HG02870 (cell line): ENCODE measurements around the gene PALLD.
"Not testable (repeated sequence)": the region's sequence is repeated elsewhere in the genome, so short reads cannot be mapped to it uniquely, and the experiment has no call there.

ENCODE experiments used
- ATAC-seq: cut with Tn5 transposase; IDR thresholded peaks from one replicate; pipeline ENCODE4 v1.9.1; 2021; ENCODE audit warnings: mild to moderate bottlenecking, moderate library complexity; ENCODE audit not compliant: unreplicated experiment

PALLD gene

DNA sequence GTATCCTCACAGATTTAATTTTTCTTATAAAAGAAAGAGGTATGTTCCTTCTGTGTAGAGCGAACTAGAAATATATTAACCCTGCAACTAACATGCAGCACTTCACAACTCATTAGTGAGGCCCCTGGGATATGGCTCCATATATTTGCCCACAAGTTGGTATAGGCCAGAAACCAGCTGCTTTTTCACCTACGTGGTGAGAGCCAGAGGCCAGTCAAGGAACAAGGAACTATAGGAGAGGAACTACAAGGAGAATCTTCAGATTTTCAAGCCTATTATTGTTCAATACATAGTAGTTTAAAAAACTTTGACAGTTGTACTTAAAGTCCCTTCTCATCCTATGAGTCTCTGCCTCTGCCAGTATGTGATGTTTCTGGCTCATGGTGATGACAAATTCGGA lies 307.3 kb downstream of the PALLD start:
- no peak for ATAC-seq

DNA sequence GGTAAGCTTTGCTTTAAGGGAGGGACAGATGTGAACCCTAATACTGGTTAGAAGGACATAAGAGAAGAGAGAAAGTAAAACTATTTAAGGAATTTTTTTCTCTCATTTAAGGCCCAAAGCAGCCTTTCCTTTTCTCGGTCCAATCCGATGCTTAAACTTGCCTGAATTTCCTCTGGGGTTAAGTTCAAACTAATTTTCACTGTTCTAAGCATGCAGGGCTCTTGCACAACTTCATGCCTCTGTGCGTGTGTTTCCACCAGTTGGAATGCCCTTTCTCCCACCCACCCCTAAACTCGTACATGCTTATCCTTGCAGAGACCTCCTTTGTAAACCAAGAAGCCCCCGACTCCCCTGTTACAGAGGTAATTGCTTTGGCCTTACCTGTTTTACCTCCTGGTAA lies 308.5 kb downstream of the PALLD start:
- no peak for ATAC-seq

DNA sequence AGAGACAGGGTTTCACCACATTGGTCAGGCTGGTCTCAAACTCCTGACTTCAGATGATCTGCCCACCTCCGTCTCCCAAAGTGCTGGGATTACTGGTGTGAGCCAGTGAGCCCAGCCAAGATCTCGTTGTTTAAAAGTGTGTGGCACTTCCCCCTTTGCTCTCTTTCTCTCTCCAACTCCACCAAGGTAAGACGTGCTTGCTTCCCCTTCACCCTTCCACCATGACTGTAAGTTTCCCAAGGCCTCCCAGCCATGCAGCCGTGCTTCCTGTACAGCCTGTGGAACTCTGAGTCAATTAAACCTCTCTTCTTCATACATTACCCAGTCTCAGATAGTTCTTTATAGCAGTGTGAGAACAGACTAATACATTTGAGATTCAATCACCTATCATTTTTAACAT lies 309.4 kb downstream of the PALLD start:
- ATAC-seq, result not testable (repeated sequence)

DNA sequence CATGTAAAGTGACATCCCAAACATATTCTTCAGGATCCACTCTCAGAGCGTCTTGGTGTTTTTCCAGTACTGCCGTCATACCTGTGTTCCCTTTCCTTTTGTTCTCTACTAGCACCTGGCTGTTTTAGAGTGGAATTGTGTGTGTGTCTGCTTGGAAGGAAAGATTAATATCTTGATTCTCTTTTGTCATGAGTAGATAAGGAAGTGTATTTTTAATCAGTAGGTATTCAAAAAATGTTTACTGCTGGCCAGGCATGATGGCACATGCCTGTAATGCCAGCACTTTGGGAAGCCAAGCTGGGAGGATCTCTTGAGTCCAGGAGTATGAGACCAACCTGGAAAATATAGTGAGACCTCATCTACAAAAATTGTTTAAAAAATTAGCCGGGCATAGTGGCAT lies 314.4 kb downstream of the PALLD start:
- no peak for ATAC-seq

DNA sequence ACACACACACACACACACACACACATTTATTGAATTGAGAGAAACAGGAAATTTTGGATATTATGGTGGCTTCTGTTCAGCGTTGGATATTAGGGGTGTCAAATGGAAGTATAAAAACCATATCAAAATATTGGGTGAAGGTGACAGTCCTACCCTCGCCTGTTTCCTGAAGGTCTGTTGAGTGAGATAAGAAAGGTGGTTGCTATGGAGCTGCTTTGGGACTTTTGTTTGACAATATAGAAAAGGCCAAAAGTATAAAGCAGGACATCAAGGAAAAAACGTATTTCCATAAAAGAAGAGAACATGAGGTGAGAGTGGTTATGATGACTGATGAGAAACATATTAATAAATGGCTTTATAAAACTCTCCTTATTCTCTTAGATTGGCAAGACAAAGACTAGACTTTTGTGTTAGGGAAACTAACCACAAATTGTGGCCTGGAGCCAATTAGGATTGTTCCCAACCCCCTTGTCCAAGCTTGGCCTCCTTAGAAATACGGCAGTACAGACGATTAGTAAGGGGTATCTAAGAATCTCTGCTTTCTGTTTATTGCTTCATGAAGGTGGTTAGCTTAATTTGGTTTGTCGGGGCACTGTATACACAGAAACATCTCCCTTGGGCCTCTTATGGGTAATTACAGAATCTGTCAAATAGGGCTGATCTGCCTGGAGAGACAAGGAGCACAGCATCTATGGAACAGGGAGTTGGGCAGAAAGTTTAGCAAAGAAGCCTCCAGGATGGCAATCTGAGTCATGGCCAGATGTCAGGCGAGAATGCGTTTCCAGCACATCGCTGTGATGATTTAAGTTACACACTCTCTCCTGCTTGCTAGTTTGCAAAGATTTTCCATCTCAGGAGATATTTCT lies 315.2 kb downstream of the PALLD start:
- ATAC-seq, result no peak

DNA sequence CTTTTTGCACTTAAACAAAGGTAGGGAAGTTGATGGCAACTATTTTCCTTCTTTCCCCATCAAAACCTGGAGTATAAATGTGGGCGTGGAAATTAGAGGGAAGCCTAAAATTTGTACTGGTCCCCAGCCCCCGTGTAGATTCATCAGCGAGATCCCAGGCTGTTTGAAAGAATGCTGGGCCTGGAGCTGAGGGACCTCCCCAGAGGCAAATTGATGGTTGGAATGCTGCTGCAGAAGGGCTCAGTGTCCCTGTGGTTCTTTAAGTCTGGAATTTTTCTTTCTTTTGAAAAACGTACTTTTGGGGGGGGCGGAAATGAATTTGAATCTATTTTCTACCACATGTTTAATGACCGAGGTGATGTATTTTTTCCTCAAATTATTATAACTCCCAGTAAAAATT lies 316.0 kb downstream of the PALLD start:
- no peak for ATAC-seq

DNA sequence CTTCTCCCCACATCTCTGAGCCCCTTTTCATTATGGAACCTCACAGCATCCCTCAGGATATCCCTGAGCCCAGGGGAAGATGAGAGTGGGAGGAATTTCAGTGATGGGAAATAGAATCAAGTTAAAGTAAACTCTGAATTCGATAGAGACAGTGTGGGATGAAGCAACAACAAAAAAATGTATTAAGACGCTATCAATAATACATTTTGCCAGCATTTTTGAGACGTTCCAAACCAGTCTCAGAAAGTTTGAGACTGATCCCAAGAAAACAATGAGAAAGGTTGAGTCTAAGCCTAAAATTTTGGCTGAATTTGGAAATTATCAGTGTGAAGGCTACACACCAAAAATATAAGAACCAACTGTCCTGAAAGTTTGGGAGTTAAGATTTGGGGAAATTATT lies 317.0 kb downstream of the PALLD start:
- no peak for ATAC-seq

DNA sequence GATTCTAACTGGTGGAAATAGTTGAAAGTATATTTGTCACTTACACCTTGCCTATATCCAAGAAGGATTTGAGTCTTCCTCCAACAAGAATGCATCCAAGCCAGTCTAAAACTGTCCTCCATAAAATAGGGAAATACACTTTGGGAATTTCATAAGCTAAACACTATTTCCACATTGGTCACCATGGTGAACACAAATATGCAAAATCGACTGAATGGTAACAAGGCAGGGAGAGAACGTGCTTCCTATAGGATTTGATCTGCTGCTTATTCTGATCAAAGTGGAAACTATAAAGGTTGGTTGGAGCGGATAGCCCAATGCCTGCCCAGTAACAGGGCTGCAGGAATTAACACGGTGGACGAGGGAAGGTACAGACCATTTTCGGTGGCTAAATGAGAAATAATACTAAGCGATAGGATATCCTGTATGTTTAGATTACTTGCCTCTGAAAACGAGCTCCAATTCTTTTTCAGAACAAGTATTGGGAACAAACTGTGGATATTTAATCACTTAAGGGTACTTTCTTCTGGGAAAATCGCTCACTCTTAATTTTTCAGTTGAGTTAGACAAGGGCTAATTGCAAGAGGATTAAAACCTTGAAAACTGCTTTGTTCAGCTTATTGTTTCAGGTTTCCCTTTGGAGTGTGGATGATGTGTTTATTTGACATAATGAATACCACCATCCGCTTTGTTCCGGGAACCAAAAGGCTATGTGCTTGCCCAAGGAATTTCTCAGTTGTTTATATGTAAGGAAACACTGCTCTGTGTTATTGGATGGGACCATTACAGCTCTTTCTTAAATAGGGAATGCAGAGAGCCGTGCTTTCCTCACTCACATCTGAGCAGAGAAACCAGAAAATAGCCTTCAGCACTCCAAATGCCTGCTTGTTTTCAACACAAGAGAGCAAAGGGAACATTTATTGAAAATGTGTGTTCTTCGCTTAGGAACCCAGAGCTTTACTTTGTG lies 318.8 kb downstream of the PALLD start:
- ATAC-seq, result no peak

DNA sequence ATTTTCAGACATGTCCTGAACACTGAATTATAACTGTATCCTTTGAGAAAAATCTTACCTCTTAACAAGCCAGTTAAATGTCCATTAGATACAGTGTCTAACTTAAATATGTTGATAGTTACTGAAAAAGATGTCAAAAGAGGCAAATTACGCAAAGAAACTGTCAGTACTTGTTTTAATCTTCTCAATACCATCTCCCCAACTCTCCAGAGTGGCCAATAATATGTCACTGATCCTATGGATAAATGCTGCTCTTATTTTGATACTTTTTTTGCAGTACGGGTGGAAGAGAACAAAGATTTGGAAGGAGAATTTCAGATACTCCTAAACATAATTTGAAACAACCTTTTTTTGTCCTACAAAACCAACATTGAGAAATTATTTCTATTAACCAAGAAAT lies 320.5 kb downstream of the PALLD start:
- ATAC-seq, result no peak

DNA sequence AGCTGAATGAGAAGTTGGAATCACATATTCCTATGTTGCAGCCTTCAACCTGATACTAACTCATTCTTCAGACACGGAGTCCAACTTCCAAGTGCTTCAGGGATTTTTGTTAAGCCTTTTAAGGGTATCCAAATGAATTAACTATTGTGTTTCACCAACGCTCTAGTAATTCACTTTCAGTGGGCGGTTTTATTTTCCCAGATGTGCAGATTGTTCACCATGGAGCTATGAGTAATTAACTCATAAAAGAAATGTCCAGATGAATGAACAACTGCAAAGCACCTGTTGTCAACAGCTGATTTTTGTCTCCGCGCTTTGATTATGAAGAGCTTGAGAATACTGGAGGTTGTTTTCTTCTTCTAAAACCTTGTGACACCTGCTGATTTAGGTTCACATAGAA lies 325.6 kb downstream of the PALLD start:
- ATAC-seq, result no peak

DNA sequence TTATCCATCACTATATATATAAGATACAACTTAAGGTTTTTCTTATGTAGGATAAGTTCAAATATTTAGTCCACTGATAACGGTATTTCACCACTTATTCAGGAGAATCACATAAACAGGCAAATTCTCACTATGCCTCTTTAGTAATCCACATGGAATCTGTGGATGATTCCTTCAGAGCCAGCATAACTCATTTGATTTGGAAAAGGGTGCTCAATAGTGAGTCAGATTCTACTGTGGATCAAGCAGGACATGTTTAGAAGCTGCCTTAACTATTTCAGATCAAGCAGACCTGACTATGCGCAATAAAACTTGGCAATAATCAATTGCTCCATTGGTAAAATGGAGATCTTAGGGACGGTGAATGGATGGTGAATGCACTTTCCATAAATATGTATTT lies 329.1 kb downstream of the PALLD start:
- no peak for ATAC-seq

DNA sequence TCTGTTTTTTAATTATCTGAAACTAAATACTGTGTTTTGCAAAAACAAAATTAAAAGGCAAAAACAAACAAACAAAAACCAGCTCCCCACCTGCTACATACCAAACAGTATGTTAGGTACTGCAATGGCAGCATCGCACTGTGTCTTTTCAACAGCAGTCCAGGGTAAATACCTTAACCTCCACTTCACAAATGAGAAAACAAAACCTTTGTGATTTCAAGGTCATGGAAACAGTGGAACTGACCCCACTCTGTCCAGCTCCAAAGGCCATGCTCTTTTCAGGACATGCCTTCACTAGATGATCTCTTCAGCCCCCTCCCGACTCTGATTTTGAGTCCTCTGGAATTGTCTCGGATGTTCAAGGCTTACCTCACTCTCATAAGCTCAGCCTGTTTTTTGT lies 329.8 kb downstream of the PALLD start:
- no peak for ATAC-seq

DNA sequence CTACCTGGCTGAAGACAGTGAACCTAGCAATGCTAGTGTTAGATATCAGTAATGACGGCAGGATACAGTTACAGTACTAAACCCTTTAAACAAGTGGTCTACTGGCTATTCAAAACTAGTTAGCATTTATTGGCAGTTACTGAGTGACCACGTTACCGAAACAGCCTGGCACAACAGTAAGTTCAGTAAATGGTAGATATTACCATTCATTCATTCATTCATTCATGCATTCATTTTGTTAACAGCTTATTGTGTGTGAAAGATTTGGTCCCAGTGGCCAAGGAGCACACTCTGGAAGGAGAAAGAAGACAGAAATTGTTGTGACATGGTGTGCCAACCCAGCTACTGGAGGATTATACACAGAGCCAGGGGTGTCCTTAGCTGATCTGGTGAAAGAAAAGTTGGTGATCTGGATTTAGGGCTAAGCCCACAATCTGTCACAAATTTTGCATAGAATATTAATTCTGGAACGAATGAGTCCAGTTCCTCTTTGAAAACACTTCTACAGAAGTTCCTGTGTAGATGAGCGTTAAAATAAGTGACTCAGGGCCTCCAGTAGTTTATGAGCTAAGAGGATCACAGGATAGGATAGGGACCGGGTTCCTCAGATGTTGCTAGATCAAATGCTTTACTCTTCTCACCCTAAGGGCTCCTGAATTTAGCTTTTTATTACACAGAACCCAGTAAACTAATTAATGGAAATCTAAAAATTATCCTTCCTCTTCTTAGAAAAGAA lies 334.1 kb downstream of the PALLD start:
- no peak for ATAC-seq

DNA sequence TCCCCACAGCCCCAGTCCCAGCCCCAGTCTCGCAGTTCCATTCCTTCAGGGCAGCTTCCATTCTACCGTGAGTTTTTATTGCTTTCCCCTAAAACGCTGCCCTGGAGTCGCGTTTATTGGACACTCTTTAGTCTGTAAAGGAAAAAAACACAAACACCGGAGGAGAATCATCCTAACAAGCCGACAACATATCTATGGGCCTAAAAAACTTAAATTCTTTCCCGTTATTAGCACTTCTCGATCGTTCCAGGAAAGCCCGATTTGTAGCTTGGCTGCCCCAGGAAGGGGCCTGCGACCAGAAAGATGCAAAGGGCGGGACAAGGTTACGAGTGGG lies 334.7 kb downstream of the PALLD start:
- ATAC-seq, result no peak

DNA sequence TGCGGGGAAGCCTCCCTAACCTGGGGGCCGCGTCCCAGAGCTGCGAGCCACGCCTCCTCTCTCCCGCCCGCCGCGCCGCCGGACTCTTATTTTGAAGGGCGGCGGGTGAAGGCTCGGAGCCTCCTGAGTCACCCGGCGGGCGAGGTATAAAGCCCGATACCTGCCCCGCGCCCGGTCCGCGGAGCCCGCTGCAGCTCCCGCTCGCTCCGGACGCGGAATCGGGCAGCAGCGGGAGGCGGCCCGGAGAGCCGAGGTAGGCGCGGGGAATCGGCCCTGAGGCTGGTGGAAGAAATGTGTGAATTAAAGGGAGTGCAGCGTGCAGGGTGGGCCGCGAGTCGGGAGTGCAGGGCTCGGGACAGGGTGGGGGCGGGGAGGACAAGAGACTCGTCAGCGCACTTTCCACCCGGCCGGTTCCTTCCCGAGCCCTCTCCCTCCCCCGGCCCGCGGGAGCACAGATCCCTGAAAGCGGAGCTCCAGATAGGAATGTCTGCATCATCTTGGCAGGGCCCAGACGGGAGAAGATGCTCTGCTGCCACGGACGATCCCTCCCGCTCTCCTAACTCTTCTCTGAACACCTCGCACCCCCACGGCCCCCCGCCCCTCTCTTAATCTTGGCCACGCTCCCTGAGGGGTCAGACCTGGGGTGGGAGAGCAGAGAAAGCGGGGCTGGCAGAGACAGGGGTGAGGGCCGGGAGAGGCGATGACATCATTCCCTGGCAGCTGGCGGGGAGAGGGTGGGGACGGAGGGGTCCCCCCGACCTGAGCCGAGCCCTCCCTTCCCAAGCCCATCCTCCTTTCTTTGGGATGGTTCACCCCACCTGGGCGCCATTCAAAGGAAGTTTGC lies 335.3 kb downstream of the PALLD start:
- ATAC-seq, result peak; percentile 84

DNA sequence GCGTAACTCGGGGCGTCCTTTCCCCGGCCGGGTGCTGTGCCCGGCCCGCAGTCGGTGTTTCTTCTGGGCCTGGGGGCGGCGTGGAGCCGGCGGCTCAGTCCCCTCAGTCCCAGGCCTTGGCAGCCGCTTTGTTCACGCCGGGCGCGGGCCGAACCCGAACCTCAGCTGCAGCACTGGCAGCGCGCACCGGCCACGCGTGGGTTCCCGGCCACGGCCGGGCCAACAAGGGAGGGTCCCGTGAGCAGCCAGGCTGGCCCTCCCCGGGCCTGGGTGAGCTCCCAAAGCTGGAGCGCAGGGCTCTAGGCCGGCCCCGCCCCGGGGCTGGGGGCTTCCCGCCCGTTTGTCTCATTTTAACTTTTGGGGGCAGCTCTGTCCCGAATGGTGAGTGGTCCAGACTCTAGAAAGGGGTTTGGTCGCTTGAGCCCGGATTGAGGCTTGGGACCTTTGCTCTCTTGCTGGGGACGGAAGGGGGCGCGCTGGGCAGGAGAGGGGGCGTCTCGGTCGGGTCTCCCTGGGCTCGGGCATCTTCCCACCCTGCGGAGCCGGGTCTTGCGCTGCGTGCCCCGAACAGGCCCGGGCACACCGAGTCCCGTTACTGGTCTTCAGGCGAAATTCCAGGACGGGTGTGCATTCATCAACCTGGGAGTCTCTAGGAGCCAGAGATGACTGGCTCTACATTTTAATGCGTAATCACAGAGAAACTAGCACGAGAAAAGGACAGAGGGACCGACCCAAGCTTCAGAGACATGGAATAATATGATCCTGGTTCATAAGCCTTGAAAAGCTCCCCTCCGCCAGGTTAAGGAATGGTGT lies 336.1 kb downstream of the PALLD start:
- no peak for ATAC-seq

DNA sequence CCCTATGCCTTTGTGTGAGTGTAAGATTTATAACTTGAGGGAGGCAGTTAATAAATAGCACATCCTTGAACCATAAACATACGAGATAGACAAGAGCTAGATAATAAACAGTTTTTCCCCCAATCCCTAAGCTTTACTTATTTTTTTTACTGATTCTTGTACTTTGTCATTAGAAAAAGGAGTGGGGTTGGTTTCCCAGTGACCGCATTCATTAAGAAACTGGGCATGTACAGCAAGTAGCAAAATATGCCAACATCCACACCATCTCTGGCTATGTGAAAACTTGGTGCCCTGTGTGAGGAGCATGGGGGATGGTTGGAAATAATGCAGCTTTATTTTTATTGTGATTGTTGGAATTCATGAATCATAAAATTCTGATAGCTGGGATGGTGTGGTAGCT lies 337.0 kb downstream of the PALLD start:
- ATAC-seq, result no peak

DNA sequence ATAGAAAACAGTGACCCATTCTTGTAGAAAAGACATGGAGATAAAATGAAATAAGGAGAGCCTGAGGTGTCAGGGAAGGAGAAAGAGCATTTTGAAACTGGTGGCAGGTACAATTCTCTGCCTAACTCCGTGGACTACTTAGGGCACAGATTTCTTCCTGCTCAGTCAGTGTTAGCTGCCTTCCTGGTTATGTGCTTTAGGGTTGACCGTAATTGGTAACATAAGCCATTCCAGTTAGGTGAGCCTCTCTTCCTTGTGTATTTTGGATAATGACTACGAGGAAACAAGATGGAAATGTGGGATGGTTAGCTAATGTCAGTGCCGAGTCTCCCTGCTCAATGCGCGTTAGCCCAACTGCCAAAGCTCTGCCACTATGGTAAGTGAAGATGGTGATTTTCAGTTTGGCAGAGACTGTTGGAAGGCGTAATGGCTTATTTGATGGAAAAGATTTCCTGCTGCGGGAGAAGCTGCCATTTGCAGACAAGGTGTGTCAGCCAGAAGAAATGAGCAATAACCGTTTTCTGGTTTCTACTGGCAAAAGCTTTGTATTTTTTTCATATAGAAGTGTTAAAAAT lies 339.1 kb downstream of the PALLD start:
- no peak for ATAC-seq

DNA sequence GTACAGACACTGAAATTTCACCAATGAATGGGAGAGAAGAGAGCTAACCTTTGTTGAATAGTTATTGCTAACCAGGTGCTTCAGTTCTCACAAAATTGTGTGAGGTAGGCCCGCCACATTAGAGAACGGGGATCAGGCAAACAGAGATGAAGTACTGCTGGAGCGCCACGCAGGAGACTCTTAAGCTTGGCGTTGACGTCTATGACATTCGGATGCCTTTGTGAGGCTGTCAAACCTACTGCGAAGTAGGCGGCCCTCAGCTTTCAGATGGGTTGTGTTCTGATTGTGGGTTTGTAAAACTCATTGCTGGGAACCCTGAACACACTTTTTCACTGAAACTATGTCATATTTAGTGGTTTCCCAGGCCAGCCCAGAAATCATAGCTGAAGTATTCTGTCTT lies 339.6 kb downstream of the PALLD start:
- no peak for ATAC-seq
